Liver (tissue), 9 donors: Measurements from ENCODE around the gene ATP5MC2. TPM values are rescaled to one million over a fixed set of nuclear protein-coding genes. Genes with fewer than 3 reads are reported as not detected.

Experiments
- DNase-seq: peaks from one replicate; pipeline ENCODE4 v3.0.0-alpha.2; 2017; ENCODE audit warnings: low spot score
- H3K27ac ChIP-seq, 2 donors: one replicate each; pipeline ENCODE4 v1.7.0; 2013; ENCODE audit warnings: inconsistent platforms in 2 of 2, low read length in 2 of 2, control low read depth in 1 of 2, low read depth in 1 of 2, mild to moderate bottlenecking in 1 of 2
- H3K27me3 ChIP-seq, 4 donors: one replicate each; pipeline versions ENCODE4 v1.6.1 to v1.7.0; 2013; ENCODE audit warnings: low read length in 3 of 4, inconsistent platforms in 1 of 4, mild to moderate bottlenecking in 1 of 4, moderate library complexity in 1 of 4; ENCODE audit not compliant: control insufficient read depth in 4 of 4, insufficient read depth in 4 of 4
- H3K36me3 ChIP-seq, 4 donors: one replicate each; pipeline versions ENCODE4 v1.6.1 to v1.7.0; 2013; ENCODE audit warnings: low read length in 3 of 4, mild to moderate bottlenecking in 3 of 4, low read depth in 1 of 4, moderate library complexity in 1 of 4; ENCODE audit not compliant: control insufficient read depth in 4 of 4, insufficient read depth in 3 of 4
- H3K4me1 ChIP-seq, 4 donors: one replicate each; pipeline versions ENCODE4 v1.6.1 to v1.7.0; 2013; ENCODE audit warnings: low read length in 3 of 4, mild to moderate bottlenecking in 3 of 4, moderate library complexity in 1 of 4; ENCODE audit not compliant: control insufficient read depth in 4 of 4, insufficient read depth in 4 of 4
- H3K4me3 ChIP-seq, 3 donors: one replicate each; pipeline versions ENCODE4 v1.6.1 to v1.7.0; 2013; ENCODE audit warnings: low read length in 3 of 3, control low read depth in 1 of 3, low read depth in 1 of 3, mild to moderate bottlenecking in 1 of 3
- H3K9ac ChIP-seq, 2 donors: one replicate each; pipeline ENCODE4 v1.7.0; 2013; ENCODE audit warnings: low read length in 2 of 2, mild to moderate bottlenecking in 2 of 2, moderate library complexity in 2 of 2, control low read depth in 1 of 2, low read depth in 1 of 2
- H3K9me3 ChIP-seq, 4 donors: one replicate each; pipeline versions ENCODE4 v1.6.1 to v1.7.0; 2013; ENCODE audit warnings: low read length in 3 of 4; ENCODE audit not compliant: control insufficient read depth in 4 of 4
- EGR1 ChIP-seq, 2 donors: IDR thresholded peaks; 2 replicates each; pipeline ENCODE4 v1.6.1; 2016 to 2018; ENCODE audit warnings: antibody characterized with exemption in 2 of 2, low read depth in 2 of 2
- FOXA1 ChIP-seq: IDR thresholded peaks from 2 replicates; pipeline ENCODE4 v1.6.1; 2016; ENCODE audit warnings: antibody characterized with exemption
- FOXA2 ChIP-seq: IDR thresholded peaks from 2 replicates; pipeline ENCODE4 v1.6.1; 2016; ENCODE audit warnings: antibody characterized with exemption
- GABPA ChIP-seq, 2 donors: IDR thresholded peaks in 1 of 2; conservative IDR thresholded peaks in 1 of 2; 2 replicates each; pipeline ENCODE4 v1.6.1; 2016; ENCODE audit warnings: antibody characterized with exemption in 2 of 2, mild to moderate bottlenecking in 1 of 2, moderate library complexity in 1 of 2
- HNF4A ChIP-seq, 2 donors: conservative IDR thresholded peaks; 2 replicates each; pipeline ENCODE4 v1.6.1; 2016; ENCODE audit warnings: antibody characterized with exemption in 2 of 2, mild to moderate bottlenecking in 2 of 2
- HNF4G ChIP-seq: IDR thresholded peaks from 2 replicates; pipeline ENCODE4 v1.6.1; 2016; ENCODE audit warnings: antibody characterized with exemption
- JUND ChIP-seq, 2 donors: IDR thresholded peaks; 2 replicates each; pipeline ENCODE4 v1.6.1; 2016; ENCODE audit warnings: antibody characterized with exemption in 2 of 2
- NR2F2 ChIP-seq: IDR thresholded peaks from 2 replicates; pipeline ENCODE4 v1.6.1; 2016; ENCODE audit warnings: antibody characterized with exemption
- RAD21 ChIP-seq, 2 donors: IDR thresholded peaks; 2 replicates each; pipeline ENCODE4 v1.6.1; 2016; ENCODE audit warnings: antibody characterized with exemption in 2 of 2, mild to moderate bottlenecking in 2 of 2
- REST ChIP-seq: IDR thresholded peaks from 2 replicates; pipeline ENCODE4 v1.6.1; 2016; ENCODE audit warnings: antibody characterized with exemption, mild to moderate bottlenecking
- RXRA ChIP-seq, 2 donors: IDR thresholded peaks; 2 replicates each; pipeline ENCODE4 v1.6.1; 2017 to 2018; ENCODE audit warnings: antibody characterized with exemption in 2 of 2, mild to moderate bottlenecking in 1 of 2
- SP1 ChIP-seq: IDR thresholded peaks from 2 replicates; pipeline ENCODE4 v1.6.1; 2018; ENCODE audit warnings: antibody characterized with exemption, mild to moderate bottlenecking
- YY1 ChIP-seq: IDR thresholded peaks from 2 replicates; pipeline ENCODE4 v1.6.1; 2016; ENCODE audit warnings: antibody characterized with exemption, mild to moderate bottlenecking
- whole genome bisulfite sequencing: extraction: QIAGEN DNeasy Blood & Tissue Kit; methylation state at CpG from one replicate; pipeline ENCODE4 v1.1.7; 2013; 5-methylcytosine and 5-hydroxymethylcytosine counted together
- polyA plus RNA-seq, 2 donors: library from polyadenylated mRNA; stranded (reverse) in 1 of 2; unstranded in 1 of 2; fragments of 200-250 nt in 1 of 2; fragments of >200 nt in 1 of 2; fragmentation: Nextera tagmentation in 1 of 2; extraction: Ambion mirVana in 1 of 2; gene quantifications; one replicate each; pipeline versions ENCODE4 v1.2.1 to v1.2.3, GENCODE V29; 2013 to 2015
- total RNA-seq, 2 donors: library from RNA; depleted of rRNA; stranded (reverse); fragments of >200 nt; gene quantifications; one replicate each; pipeline ENCODE4 v1.2.3, GENCODE V29; 2014
- TF ChIP-seq, protein P1 (sequence below): IDR thresholded peaks from 2 replicates; pipeline ENCODE4 v1.6.1; 2016; ENCODE audit warnings: antibody characterized with exemption
- TF ChIP-seq, protein P2 (sequence below): IDR thresholded peaks from 2 replicates; pipeline ENCODE4 v1.6.1; 2016; ENCODE audit warnings: antibody characterized with exemption
- TF ChIP-seq, protein P3 (sequence below): IDR thresholded peaks from 2 replicates; pipeline ENCODE4 v1.6.1; 2016; ENCODE audit warnings: antibody characterized with exemption
- donor health status: healthy.
- donor health status: healthy.
- donor health status: healthy.
- donor health status: healthy.
- donor health status: healthy.

Gene ATP5MC2
- total and polyA plus RNA-seq, 4 donors: 57.0 to 294 (median 171) TPM

DNA sequence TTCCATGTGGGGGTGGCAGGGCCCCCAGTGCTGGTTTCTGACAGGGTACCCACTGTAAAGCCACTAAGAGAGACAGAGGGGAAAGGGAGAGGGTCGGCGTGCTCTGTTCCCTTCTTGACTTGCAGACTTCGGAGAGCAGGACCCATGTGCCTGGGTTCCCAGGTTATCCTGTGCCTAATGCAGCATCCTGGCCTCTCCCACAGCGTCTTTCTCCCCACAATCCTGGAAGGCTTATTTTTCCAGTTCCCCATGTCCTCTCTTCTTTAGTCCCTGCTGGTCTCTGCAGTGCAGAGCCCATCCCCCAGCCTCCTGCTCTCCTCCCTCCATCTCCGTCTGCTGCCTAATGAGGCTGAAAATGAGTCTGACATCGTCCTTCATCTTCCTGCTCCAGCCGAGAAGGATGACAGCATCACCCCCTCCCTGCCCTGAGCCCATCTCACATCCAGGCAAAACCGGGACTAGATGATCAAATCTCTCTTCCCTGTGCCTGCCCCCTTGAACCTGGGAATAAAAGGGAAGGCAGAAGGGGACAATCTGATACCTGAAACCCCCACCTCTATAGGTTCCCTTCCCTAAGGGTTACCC lies 36.3 kb upstream of the ATP5MC2 start:
- Histone ChIP-seq H3K36me3 (peaks cover 14 to 55% (median 33%) of the 10 kb centered on the region in 4 donors), H3K27ac (no peak overlapping the region), H3K9me3 (no peaks in the 10 kb centered on the region), H3K9ac (no peak overlapping the region), H3K4me3 (no peak overlapping the region), H3K4me1 (no peaks in the 10 kb centered on the region), H3K27me3 (no peaks in the 10 kb centered on the region)
- TF ChIP-seq GABPA (IDR thresholded peaks at IDR 0.05 in 1 of 2, conservative IDR thresholded peaks at IDR 0.05 in 1 of 2): no peak
- TF ChIP-seq RXRA (IDR thresholded peaks at IDR 0.05): no peak
- no peak for TF ChIP-seq FOXA1
- no peak for TF ChIP-seq NR2F2
- no peak for TF ChIP-seq RAD21 (IDR thresholded peaks at IDR 0.05)
- no peak for TF ChIP-seq YY1
- no peak for TF ChIP-seq SP1
- TF ChIP-seq EGR1 (IDR thresholded peaks at IDR 0.05; ENCODE audit: low read depth in 2 of 2): no peak
- no peak for TF ChIP-seq REST
- TF ChIP-seq JUND (IDR thresholded peaks at IDR 0.05): no peak
- DNase-seq: no peak
- 89% methylated on average over 8 of the region's 8 CpGs for WGBS

GRCh38 chr12:53710091-53710490 lies 34.2 kb upstream of the ATP5MC2 start:
- no peak for DNase-seq
- H3K27ac ChIP-seq: no peak overlapping the region
- H3K36me3 ChIP-seq: peaks cover 14 to 38% (median 23%) of the 10 kb centered on the region in 4 donors
- no peaks in the 10 kb centered on the region for H3K9me3 ChIP-seq
- no peak overlapping the region for H3K4me3 ChIP-seq
- TF ChIP-seq, protein P1, sequence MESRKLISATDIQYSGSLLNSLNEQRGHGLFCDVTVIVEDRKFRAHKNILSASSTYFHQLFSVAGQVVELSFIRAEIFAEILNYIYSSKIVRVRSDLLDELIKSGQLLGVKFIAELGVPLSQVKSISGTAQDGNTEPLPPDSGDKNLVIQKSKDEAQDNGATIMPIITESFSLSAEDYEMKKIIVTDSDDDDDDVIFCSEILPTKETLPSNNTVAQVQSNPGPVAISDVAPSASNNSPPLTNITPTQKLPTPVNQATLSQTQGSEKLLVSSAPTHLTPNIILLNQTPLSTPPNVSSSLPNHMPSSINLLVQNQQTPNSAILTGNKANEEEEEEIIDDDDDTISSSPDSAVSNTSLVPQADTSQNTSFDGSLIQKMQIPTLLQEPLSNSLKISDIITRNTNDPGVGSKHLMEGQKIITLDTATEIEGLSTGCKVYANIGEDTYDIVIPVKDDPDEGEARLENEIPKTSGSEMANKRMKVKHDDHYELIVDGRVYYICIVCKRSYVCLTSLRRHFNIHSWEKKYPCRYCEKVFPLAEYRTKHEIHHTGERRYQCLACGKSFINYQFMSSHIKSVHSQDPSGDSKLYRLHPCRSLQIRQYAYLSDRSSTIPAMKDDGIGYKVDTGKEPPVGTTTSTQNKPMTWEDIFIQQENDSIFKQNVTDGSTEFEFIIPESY: no peak
- no peak for TF ChIP-seq GABPA (IDR thresholded peaks at IDR 0.05 in 1 of 2, conservative IDR thresholded peaks at IDR 0.05 in 1 of 2)
- TF ChIP-seq, protein P2, sequence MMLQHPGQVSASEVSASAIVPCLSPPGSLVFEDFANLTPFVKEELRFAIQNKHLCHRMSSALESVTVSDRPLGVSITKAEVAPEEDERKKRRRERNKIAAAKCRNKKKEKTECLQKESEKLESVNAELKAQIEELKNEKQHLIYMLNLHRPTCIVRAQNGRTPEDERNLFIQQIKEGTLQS: no peak
- no peak for TF ChIP-seq JUND (IDR thresholded peaks at IDR 0.05)
- no peak for TF ChIP-seq RAD21 (IDR thresholded peaks at IDR 0.05)
- no peak for TF ChIP-seq REST
- no peak for TF ChIP-seq HNF4A (conservative IDR thresholded peaks at IDR 0.05)
- TF ChIP-seq, protein P3, sequence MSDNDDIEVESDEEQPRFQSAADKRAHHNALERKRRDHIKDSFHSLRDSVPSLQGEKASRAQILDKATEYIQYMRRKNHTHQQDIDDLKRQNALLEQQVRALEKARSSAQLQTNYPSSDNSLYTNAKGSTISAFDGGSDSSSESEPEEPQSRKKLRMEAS: no peak
- no peak for TF ChIP-seq YY1
- no peak for TF ChIP-seq EGR1 (IDR thresholded peaks at IDR 0.05; ENCODE audit: low read depth in 2 of 2)
- no peak for TF ChIP-seq FOXA2
- no peak for TF ChIP-seq NR2F2
- TF ChIP-seq HNF4G: no peak
- H3K9ac ChIP-seq: no peak overlapping the region
- H3K4me1 ChIP-seq: no peaks in the 10 kb centered on the region
- no peaks in the 10 kb centered on the region for H3K27me3 ChIP-seq
- 65% methylated on average over 6 of the region's 6 CpGs for WGBS
